ENCODE measurements around the gene HSF4.

HSF4 gene

DNA sequence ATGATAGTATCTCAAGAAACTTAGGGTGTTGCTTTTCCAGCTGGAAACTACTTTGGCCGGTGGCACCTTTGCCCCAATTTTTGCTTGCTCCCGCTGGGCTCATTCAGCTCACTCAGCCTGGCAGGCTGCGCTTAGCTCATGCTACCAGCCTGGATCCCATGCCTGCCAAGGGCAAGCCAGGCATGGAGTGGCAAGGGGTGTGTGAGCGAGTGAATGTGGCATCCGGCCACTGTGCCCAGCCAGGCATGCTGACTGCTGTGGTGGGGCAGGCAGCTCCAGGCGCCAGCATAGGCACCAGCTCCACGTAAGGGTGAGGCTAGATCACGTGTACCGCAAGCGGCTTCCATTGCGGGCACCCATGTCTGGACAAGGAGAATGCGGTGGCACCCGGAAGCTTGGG is 23.2 kb upstream of the HSF4 start:
- Histone ChIP-seq H3K36me3 (ENCODE audit: control insufficient read depth, insufficient read depth, low read length) (peaks cover 4% of the 10 kb centered on the region), H3K4ac (ENCODE audit: low read depth, low read length) (no peak overlapping the region), H3K18ac (ENCODE audit: low read length) (no peak overlapping the region), H3K4me2 (ENCODE audit: low read length) (no peak overlapping the region), H2BK15ac (replicated peaks; ENCODE audit: low read depth) (no peak overlapping the region), H3K27ac (ENCODE audit: low read depth, low read length) (no peak overlapping the region), H3K27me3 (ENCODE audit: insufficient read depth, low read length, poor library complexity) (no peaks in the 10 kb centered on the region), H2AK5ac (ENCODE audit: low read length) (no peak overlapping the region), H3K79me1 (ENCODE audit: low read length) (no peaks in the 10 kb centered on the region), H3K23ac (ENCODE audit: low read length) (no peak overlapping the region), H4K5ac (ENCODE audit: low read length) (no peak overlapping the region), H3K9ac (ENCODE audit: low read length) (no peak overlapping the region), H2BK120ac (ENCODE audit: low read depth, low read length) (no peak overlapping the region), H3K4me3 (ENCODE audit: low read length) (no peak overlapping the region), H4K8ac (ENCODE audit: low read depth, low read length) (no peak overlapping the region), H3K4me1 (ENCODE audit: control insufficient read depth, low read depth, low read length) (no peaks in the 10 kb centered on the region), H3K79me2 (ENCODE audit: control insufficient read depth, insufficient read depth, low read length) (no peaks in the 10 kb centered on the region), H2BK5ac (ENCODE audit: low read length) (no peak overlapping the region), H3K56ac (ENCODE audit: low read length) (no peak overlapping the region)
- DNase-seq, result no peak
- no CpG with 5 or more reads among the region's 13 CpGs for WGBS (ENCODE audit: extremely low coverage, insufficient coverage, low lambda C conversion rate)

DNA sequence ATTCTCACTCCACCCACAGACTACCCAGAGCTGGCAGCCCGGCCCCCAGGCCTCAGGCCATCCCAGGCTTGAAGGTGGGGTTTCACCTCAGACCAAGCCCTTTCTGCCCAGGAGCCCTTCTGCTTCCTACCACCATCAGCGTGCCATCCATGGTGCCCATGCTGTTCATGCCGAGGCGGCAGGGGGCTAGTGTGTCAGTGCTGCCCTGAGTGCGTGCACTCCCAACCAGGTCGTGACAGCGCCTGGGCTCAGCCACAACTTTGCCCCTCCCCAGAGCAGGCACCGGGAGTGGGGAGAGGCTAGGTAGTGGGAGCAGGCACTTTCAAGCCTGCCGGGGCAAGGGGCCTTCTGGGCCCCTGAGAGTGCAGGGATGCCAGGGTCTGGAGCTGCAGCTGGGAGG is 22.2 kb upstream of the HSF4 start:
- H4K5ac ChIP-seq (ENCODE audit: low read length), result no peak overlapping the region
- H3K4me3 ChIP-seq (ENCODE audit: low read length), result no peak overlapping the region
- H3K4me2 ChIP-seq (ENCODE audit: low read length), result no peak overlapping the region
- no peak overlapping the region for H4K8ac ChIP-seq (ENCODE audit: low read depth, low read length)
- no peaks in the 10 kb centered on the region for H3K4me1 ChIP-seq (ENCODE audit: control insufficient read depth, low read depth, low read length)
- H2AK5ac ChIP-seq (ENCODE audit: low read length), result no peak overlapping the region
- no peaks in the 10 kb centered on the region for H3K79me2 ChIP-seq (ENCODE audit: control insufficient read depth, insufficient read depth, low read length)
- H3K79me1 ChIP-seq (ENCODE audit: low read length), result no peaks in the 10 kb centered on the region
- H3K56ac ChIP-seq (ENCODE audit: low read length), result no peak overlapping the region
- no peak overlapping the region for H3K9ac ChIP-seq (ENCODE audit: low read length)
- no peak overlapping the region for H2BK120ac ChIP-seq (ENCODE audit: low read depth, low read length)
- H3K27me3 ChIP-seq (ENCODE audit: insufficient read depth, low read length, poor library complexity), result no peaks in the 10 kb centered on the region
- no CpG with 5 or more reads among the region's 9 CpGs for WGBS (ENCODE audit: extremely low coverage, insufficient coverage, low lambda C conversion rate)
- H3K4ac ChIP-seq (ENCODE audit: low read depth, low read length), result no peak overlapping the region
- peaks cover 4% of the 10 kb centered on the region for H3K36me3 ChIP-seq (ENCODE audit: control insufficient read depth, insufficient read depth, low read length)
- DNase-seq, result no peak
- H2BK15ac ChIP-seq (replicated peaks; ENCODE audit: low read depth), result no peak overlapping the region
- H3K27ac ChIP-seq (ENCODE audit: low read depth, low read length), result no peak overlapping the region
- H3K18ac ChIP-seq (ENCODE audit: low read length), result no peak overlapping the region
- H3K23ac ChIP-seq (ENCODE audit: low read length), result no peak overlapping the region
- no peak overlapping the region for H2BK5ac ChIP-seq (ENCODE audit: low read length)

DNA sequence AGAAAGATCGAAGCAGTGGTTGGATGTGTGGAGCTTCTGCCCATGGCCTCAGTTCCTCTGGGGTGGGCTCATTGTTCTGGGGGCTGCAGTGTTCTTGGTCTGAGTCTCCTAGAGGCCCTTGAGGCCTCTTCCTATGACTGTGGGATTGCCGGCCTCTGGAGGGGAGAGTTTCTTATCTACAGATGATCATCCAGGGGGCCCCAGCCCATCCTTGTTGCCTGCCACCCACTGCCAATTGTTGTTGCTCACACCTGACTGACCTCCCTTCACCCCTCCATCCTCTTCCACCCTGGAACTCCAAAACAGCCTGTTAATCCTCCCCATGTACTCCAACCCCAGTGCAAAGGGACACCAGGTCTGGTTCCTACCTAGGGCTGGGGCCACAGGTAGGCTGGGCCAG is 19.6 kb upstream of the HSF4 start:
- H3K18ac ChIP-seq (ENCODE audit: low read length), result no peak overlapping the region
- no peak overlapping the region for H2BK120ac ChIP-seq (ENCODE audit: low read depth, low read length)
- H3K79me2 ChIP-seq (ENCODE audit: control insufficient read depth, insufficient read depth, low read length), result no peaks in the 10 kb centered on the region
- H3K4ac ChIP-seq (ENCODE audit: low read depth, low read length), result no peak overlapping the region
- no peak overlapping the region for H4K8ac ChIP-seq (ENCODE audit: low read depth, low read length)
- H3K4me1 ChIP-seq (ENCODE audit: control insufficient read depth, low read depth, low read length), result no peaks in the 10 kb centered on the region
- no peak overlapping the region for H3K4me3 ChIP-seq (ENCODE audit: low read length)
- H2BK15ac ChIP-seq (replicated peaks; ENCODE audit: low read depth), result no peak overlapping the region
- no peak overlapping the region for H3K56ac ChIP-seq (ENCODE audit: low read length)
- no peak overlapping the region for H2BK5ac ChIP-seq (ENCODE audit: low read length)
- no peaks in the 10 kb centered on the region for H3K27me3 ChIP-seq (ENCODE audit: insufficient read depth, low read length, poor library complexity)
- H3K4me2 ChIP-seq (ENCODE audit: low read length), result no peak overlapping the region
- no peak for DNase-seq
- no CpG with 5 or more reads among the region's 2 CpGs for WGBS (ENCODE audit: extremely low coverage, insufficient coverage, low lambda C conversion rate)
- peaks cover 4% of the 10 kb centered on the region for H3K36me3 ChIP-seq (ENCODE audit: control insufficient read depth, insufficient read depth, low read length)
- no peak overlapping the region for H2AK5ac ChIP-seq (ENCODE audit: low read length)
- H3K79me1 ChIP-seq (ENCODE audit: low read length), result no peaks in the 10 kb centered on the region
- no peak overlapping the region for H4K5ac ChIP-seq (ENCODE audit: low read length)
- no peak overlapping the region for H3K9ac ChIP-seq (ENCODE audit: low read length)
- H3K23ac ChIP-seq (ENCODE audit: low read length), result no peak overlapping the region
- no peak overlapping the region for H3K27ac ChIP-seq (ENCODE audit: low read depth, low read length)

DNA sequence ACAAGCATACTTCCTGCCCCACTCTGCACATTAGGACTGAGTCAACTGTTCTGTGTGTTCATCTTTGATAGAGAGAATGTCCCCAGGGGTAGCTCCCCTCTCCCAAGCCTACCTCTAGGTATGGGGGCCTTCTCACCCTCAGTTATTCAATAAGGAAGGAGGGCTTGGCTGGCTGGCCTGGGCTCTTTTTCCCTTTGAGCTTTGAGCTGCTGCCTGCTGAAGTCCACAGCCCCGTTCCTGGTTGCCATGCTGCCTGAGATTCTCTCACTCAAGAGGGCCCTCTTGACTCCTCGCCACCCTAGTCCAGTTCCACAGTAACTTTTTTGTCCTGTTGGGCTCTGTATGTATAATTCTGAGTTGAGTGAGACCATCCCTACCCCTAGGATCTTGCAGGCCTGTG is 18.8 kb upstream of the HSF4 start:
- no peak overlapping the region for H2BK15ac ChIP-seq (replicated peaks; ENCODE audit: low read depth)
- H3K79me1 ChIP-seq (ENCODE audit: low read length), result no peaks in the 10 kb centered on the region
- no peak overlapping the region for H3K9ac ChIP-seq (ENCODE audit: low read length)
- no peak overlapping the region for H2AK5ac ChIP-seq (ENCODE audit: low read length)
- no peaks in the 10 kb centered on the region for H3K27me3 ChIP-seq (ENCODE audit: insufficient read depth, low read length, poor library complexity)
- no peak overlapping the region for H3K56ac ChIP-seq (ENCODE audit: low read length)
- H3K23ac ChIP-seq (ENCODE audit: low read length), result no peak overlapping the region
- H3K36me3 ChIP-seq (ENCODE audit: control insufficient read depth, insufficient read depth, low read length), result peaks cover 4% of the 10 kb centered on the region
- H2BK120ac ChIP-seq (ENCODE audit: low read depth, low read length), result no peak overlapping the region
- H3K4me2 ChIP-seq (ENCODE audit: low read length), result no peak overlapping the region
- H3K27ac ChIP-seq (ENCODE audit: low read depth, low read length), result no peak overlapping the region
- no CpG with 5 or more reads among the region's 2 CpGs for WGBS (ENCODE audit: extremely low coverage, insufficient coverage, low lambda C conversion rate)
- no peak overlapping the region for H3K18ac ChIP-seq (ENCODE audit: low read length)
- H2BK5ac ChIP-seq (ENCODE audit: low read length), result no peak overlapping the region
- no peak overlapping the region for H3K4me3 ChIP-seq (ENCODE audit: low read length)
- H4K5ac ChIP-seq (ENCODE audit: low read length), result no peak overlapping the region
- no peak for DNase-seq
- H3K79me2 ChIP-seq (ENCODE audit: control insufficient read depth, insufficient read depth, low read length), result no peaks in the 10 kb centered on the region
- no peaks in the 10 kb centered on the region for H3K4me1 ChIP-seq (ENCODE audit: control insufficient read depth, low read depth, low read length)
- no peak overlapping the region for H3K4ac ChIP-seq (ENCODE audit: low read depth, low read length)
- no peak overlapping the region for H4K8ac ChIP-seq (ENCODE audit: low read depth, low read length)

DNA sequence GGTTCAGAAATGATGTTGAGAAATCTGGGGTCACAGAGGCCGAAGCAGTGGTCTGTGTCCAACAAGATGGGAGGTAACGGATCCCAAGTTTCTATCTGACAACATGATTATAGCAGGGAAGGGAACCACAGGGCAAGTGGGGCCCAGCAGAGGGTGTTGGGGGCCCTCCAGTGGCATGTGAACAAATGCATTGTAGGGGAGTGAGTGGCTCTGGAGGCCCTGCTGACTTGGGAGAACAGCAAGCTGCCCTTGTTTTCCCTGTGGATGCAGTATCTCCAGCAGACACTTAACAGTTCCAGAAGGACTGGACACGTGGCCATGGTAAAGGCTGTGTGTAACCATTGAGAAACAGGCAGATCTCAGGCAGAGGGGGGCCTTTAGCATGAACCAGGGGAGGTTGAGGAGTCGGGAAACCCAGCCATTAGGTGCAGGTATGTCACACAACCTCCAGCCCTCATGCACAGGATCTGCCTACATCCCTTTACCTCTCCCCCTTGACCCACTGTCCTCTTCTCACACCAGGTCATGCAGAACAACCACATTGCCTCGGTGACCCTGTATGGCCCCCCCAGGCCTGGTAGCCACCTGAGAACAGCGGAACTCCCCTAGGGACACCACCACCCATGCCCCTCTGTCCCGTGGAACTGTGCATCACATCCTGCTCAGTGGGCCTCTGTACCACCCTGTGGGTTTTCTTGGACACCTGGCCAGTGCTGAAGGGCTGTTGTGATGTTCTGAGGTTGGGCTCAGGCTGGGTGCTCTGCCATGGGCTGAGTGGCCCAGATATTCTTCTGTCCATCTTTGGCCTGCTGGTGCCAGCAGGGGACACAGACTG is 17.8 kb upstream of the HSF4 start:
- no peak for DNase-seq
- Histone ChIP-seq H3K9ac (ENCODE audit: low read length) (no peak overlapping the region), H3K4me1 (ENCODE audit: control insufficient read depth, low read depth, low read length) (no peaks in the 10 kb centered on the region), H2BK15ac (replicated peaks; ENCODE audit: low read depth) (no peak overlapping the region), H3K27ac (ENCODE audit: low read depth, low read length) (no peak overlapping the region), H3K56ac (ENCODE audit: low read length) (no peak overlapping the region), H3K79me2 (ENCODE audit: control insufficient read depth, insufficient read depth, low read length) (no peaks in the 10 kb centered on the region), H3K23ac (ENCODE audit: low read length) (no peak overlapping the region), H2AK5ac (ENCODE audit: low read length) (no peak overlapping the region), H3K18ac (ENCODE audit: low read length) (no peak overlapping the region), H3K27me3 (ENCODE audit: insufficient read depth, low read length, poor library complexity) (no peaks in the 10 kb centered on the region), H2BK5ac (ENCODE audit: low read length) (no peak overlapping the region), H2BK120ac (ENCODE audit: low read depth, low read length) (no peak overlapping the region), H3K79me1 (ENCODE audit: low read length) (no peaks in the 10 kb centered on the region), H3K36me3 (ENCODE audit: control insufficient read depth, insufficient read depth, low read length) (peaks cover 4% of the 10 kb centered on the region), H4K5ac (ENCODE audit: low read length) (no peak overlapping the region), H3K4me3 (ENCODE audit: low read length) (no peak overlapping the region), H3K4ac (ENCODE audit: low read depth, low read length) (no peak overlapping the region), H4K8ac (ENCODE audit: low read depth, low read length) (no peak overlapping the region), H3K4me2 (ENCODE audit: low read length) (no peak overlapping the region)
- no CpG with 5 or more reads among the region's 7 CpGs for WGBS (ENCODE audit: extremely low coverage, insufficient coverage, low lambda C conversion rate)

Measured in mesendoderm (in vitro differentiated cells).